Measurements from ENCODE around the gene GLI3.

- TF ChIP-seq CTCF (conservative IDR thresholded peaks at IDR 0.05; ENCODE audit: low read length) (no peak), EZH2phosphoT487 (IDR thresholded peaks at IDR 0.05; ENCODE audit: borderline replicate concordance) (no peak)
Measured at GRCh38 chr7:42226354-42226941, 10.6 kb downstream of the GLI3 start.

Measured in Loucy (cell line).